Suprapubic skin (tissue), 4 donors: ENCODE data around the gene GUCY1B1. TPM values are rescaled to one million over a fixed set of nuclear protein-coding genes. Genes with fewer than 3 reads are reported as not detected.

Experiments
- DNase-seq, 2 donors: peaks; one replicate each; pipeline ENCODE4 v3.0.0-alpha.2; 2019; ENCODE audit warnings: low spot score in 2 of 2
- H3K27ac ChIP-seq: fragments of 200-600 bp; sonication (generic); one replicate; pipeline ENCODE4 v1.5.1; 2019
- H3K27me3 ChIP-seq: fragments of 200-600 bp; sonication (generic); one replicate; pipeline ENCODE4 v1.5.1; 2019
- H3K36me3 ChIP-seq: fragments of 200-600 bp; sonication (generic); one replicate; pipeline ENCODE4 v1.5.1; 2019
- H3K4me1 ChIP-seq: fragments of 200-600 bp; sonication (generic); one replicate; pipeline ENCODE4 v1.5.1; 2019
- H3K4me3 ChIP-seq: fragments of 200-600 bp; sonication (generic); one replicate; pipeline ENCODE4 v1.5.1; 2019; ENCODE audit warnings: mild to moderate bottlenecking
- H3K9me3 ChIP-seq: fragments of 200-600 bp; sonication (generic); one replicate; pipeline ENCODE4 v1.5.1; 2019
- CTCF ChIP-seq, 2 donors: fragments of 200-600 bp in 1 of 2; fragments of 450-650 bp in 1 of 2; sonication (generic) in 1 of 2; IDR thresholded peaks; one replicate each; pipeline ENCODE4 v1.5.1; 2016 to 2019; ENCODE audit warnings: antibody characterized with exemption in 2 of 2, mild to moderate bottlenecking in 1 of 2, moderate library complexity in 1 of 2
- EP300 ChIP-seq: sonication (generic); formaldehyde crosslinking; IDR thresholded peaks from one replicate; pipeline ENCODE4 v1.6.1; 2017; ENCODE audit warnings: antibody characterized with exemption
- POLR2A ChIP-seq, 2 donors: fragments of 450-650 bp; IDR thresholded peaks; one replicate each; pipeline ENCODE4 v1.6.1; 2017; ENCODE audit warnings: antibody characterized with exemption in 2 of 2, mild to moderate bottlenecking in 2 of 2, moderate library complexity in 2 of 2
- POLR2AphosphoS5 ChIP-seq, 3 donors: sonication (generic); formaldehyde crosslinking; IDR thresholded peaks; one replicate each; pipeline ENCODE4 v1.6.1; 2017; ENCODE audit warnings: antibody characterized with exemption in 3 of 3
- WGBS: methylation state at CpG from one replicate; pipeline ENCODE4 v1.1.5; 2018; 5-methylcytosine and 5-hydroxymethylcytosine counted together
- total RNA-seq, 4 donors: library from RNA; depleted of rRNA; stranded (reverse); fragments of >200 nt; gene quantifications; one replicate each; pipeline ENCODE4 v1.1.0, GENCODE V29; 2016

GUCY1B1 gene
- total RNA-seq, 4 donors from 2014 or later = 2.0 to 8.1 (median 4.3) TPM

- peaks cover 11% of the 10 kb centered on the region for H3K27me3 ChIP-seq
- no peak overlapping the region for H3K4me3 ChIP-seq
- no peak overlapping the region for H3K27ac ChIP-seq
- peaks cover 16% of the 10 kb centered on the region for H3K4me1 ChIP-seq
- H3K36me3 ChIP-seq = no peaks in the 10 kb centered on the region
- no peaks in the 10 kb centered on the region for H3K9me3 ChIP-seq
- 94% methylated on average over 3 of the region's 3 CpGs for WGBS
- DNase-seq = no peak
- no peak for TF ChIP-seq EP300
- TF ChIP-seq POLR2AphosphoS5 (IDR thresholded peaks at IDR 0.05) = no peak
Measured at GRCh38 chr4:155761047-155761446, 2.2 kb downstream of the GUCY1B1 start.

- Histone ChIP-seq H3K27ac (no peak overlapping the region), H3K36me3 (no peaks in the 10 kb centered on the region)
Measured at GRCh38 chr4:155761916-155762315, 3.1 kb downstream of the GUCY1B1 start.

DNA sequence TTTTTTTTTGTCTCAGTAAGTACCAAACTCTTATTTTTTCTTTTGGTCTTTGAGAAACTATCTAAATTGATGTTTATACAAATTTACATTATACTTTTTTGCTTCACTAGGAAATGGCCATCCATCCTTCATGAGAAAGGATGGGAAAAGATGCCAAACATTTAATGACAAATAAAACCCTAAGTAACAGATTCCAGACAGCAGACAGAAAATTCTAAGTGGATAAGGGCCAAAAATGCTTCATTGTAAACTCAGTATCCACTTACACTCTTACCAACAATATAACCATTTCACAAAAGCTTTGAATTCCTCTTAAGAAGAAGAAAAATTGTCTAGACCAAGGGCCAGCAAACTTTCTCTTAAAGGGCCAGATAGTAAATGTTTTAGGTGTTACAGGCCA, 3.5 kb downstream of the GUCY1B1 start:
- Histone ChIP-seq H3K9me3 (no peaks in the 10 kb centered on the region), H3K36me3 (no peaks in the 10 kb centered on the region), H3K27me3 (peaks cover 11% of the 10 kb centered on the region), H3K4me1 (peaks cover 16% of the 10 kb centered on the region), H3K4me3 (no peak overlapping the region), H3K27ac (no peak overlapping the region)
- DNase-seq = no peak
- no peak for TF ChIP-seq POLR2AphosphoS5 (IDR thresholded peaks at IDR 0.05)
- no peak for TF ChIP-seq EP300
- TF ChIP-seq CTCF (IDR thresholded peaks at IDR 0.05) = no peak
- TF ChIP-seq POLR2A (IDR thresholded peaks at IDR 0.05) = no peak

More at GRCh38 chr4:155761916-155762315, 3.1 kb downstream of the GUCY1B1 start:
- Histone ChIP-seq H3K4me1 (peaks cover 16% of the 10 kb centered on the region), H3K9me3 (no peaks in the 10 kb centered on the region), H3K27me3 (peaks cover 11% of the 10 kb centered on the region), H3K4me3 (no peak overlapping the region)
- no peak for DNase-seq
- TF ChIP-seq CTCF (IDR thresholded peaks at IDR 0.05) (no peak), POLR2A (IDR thresholded peaks at IDR 0.05) (no peak), EP300 (no peak)

GRCh38 chr4:155763551-155763950, 4.7 kb downstream of the GUCY1B1 start:
- no peak for DNase-seq
- Histone ChIP-seq H3K4me3 (no peak overlapping the region), H3K36me3 (no peaks in the 10 kb centered on the region), H3K27me3 (peaks cover 11% of the 10 kb centered on the region), H3K9me3 (no peaks in the 10 kb centered on the region), H3K27ac (no peak overlapping the region), H3K4me1 (peaks cover 16% of the 10 kb centered on the region)
- WGBS = 81% methylated on average over 2 of the region's 2 CpGs
- TF ChIP-seq CTCF (IDR thresholded peaks at IDR 0.05) (no peak), POLR2AphosphoS5 (IDR thresholded peaks at IDR 0.05) (no peak), POLR2A (IDR thresholded peaks at IDR 0.05) (no peak), EP300 (no peak)

- Histone ChIP-seq H3K27me3 (no peaks in the 10 kb centered on the region), H3K36me3 (no peaks in the 10 kb centered on the region), H3K4me1 (peaks cover 3% of the 10 kb centered on the region), H3K27ac (no peak overlapping the region), H3K4me3 (no peak overlapping the region), H3K9me3 (no peaks in the 10 kb centered on the region)
- TF ChIP-seq POLR2AphosphoS5 (IDR thresholded peaks at IDR 0.05) (no peak), POLR2A (IDR thresholded peaks at IDR 0.05) (no peak), EP300 (no peak), CTCF (IDR thresholded peaks at IDR 0.05) (no peak)
- no peak for DNase-seq
- 70% methylated on average over 3 of the region's 3 CpGs for WGBS
Measured at GRCh38 chr4:155765149-155765548, 6.3 kb downstream of the GUCY1B1 start.

DNA sequence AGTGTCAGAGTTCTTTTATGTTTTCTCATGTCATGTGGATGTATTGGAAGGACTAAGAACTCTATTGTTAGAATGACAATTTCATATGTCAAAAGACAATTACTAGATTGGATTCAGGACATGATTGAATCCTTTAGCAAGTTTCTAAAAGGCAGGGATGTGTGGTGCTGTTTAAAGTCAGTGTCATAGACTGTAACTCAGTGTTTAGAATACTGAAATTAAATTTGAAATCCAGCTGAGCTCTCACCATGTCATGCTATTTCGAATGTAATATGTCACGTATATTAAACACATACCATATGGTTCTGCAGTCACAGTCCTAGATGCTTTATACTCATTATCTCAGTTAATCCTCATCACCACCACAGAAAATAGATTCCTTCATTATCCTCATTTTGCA, 7.8 kb downstream of the GUCY1B1 start:
- H3K36me3 ChIP-seq = no peaks in the 10 kb centered on the region

More for the DNA sequence above, 7.8 kb downstream of the GUCY1B1 start:
- DNase-seq = no peak
- 82% methylated on average over 2 of the region's 2 CpGs for WGBS
- H3K27ac ChIP-seq = no peak overlapping the region
- H3K4me1 ChIP-seq = no peaks in the 10 kb centered on the region
- H3K27me3 ChIP-seq = no peaks in the 10 kb centered on the region
- H3K9me3 ChIP-seq = no peaks in the 10 kb centered on the region
- TF ChIP-seq POLR2A (IDR thresholded peaks at IDR 0.05) = no peak
- no peak for TF ChIP-seq POLR2AphosphoS5 (IDR thresholded peaks at IDR 0.05)
- no peak overlapping the region for H3K4me3 ChIP-seq
